Putamen (tissue), 1 donor: ENCODE data around the gene CTBP2.
A peak's percentile ranks its signal among the peaks of the same experiment; 100 is the strongest.

Experiments used
- DNase-seq: peaks from one replicate; pipeline ENCODE4 v3.0.0-alpha.2; 2016; ENCODE audit warnings: low spot score

CTBP2 gene

GRCh38 chr10:125159932-125160855 lies at the start of gene CTBP2:
Gene CTBP2 (minus strand): TSS chr10:125160563.
- DNase-seq, result no peak

DNA sequence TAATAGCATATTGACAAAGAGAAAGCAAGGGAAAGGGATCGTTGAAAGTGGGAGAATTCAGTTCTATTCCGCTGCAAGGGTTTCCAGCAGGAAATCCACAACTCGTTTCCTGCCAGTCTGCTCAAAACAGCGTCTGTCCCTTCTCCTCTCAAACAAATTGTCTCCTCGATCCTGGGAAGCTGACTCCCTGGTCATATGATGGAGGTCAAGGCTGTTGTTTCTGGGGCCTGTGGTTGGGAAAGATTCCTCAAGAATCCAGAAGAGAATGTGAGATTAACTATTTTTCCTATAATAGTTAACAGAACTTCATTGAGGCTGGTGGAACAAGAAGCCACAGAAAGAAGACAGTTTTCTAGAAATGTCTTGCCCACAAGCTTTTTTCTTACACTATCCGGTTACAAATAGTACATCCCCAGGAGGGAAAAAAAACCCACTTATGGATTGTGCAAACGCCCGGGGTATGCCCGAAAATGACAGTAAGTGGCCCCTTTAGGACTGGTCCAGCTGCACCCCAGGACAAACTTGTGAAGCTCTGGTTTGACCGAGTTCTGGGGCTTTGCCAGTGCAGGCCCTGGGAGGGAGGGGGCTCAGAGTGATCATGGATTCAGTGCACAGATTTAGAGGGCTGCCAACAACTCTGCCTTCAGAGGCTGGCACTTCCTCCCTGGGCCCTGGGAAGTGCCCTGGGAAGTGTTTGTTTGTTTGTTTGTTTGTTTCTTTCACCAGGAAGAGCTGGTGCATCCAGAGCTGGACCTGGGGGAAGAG lies 49.4 kb upstream of the CTBP2 start:
- peak; percentile 28 for DNase-seq

DNA sequence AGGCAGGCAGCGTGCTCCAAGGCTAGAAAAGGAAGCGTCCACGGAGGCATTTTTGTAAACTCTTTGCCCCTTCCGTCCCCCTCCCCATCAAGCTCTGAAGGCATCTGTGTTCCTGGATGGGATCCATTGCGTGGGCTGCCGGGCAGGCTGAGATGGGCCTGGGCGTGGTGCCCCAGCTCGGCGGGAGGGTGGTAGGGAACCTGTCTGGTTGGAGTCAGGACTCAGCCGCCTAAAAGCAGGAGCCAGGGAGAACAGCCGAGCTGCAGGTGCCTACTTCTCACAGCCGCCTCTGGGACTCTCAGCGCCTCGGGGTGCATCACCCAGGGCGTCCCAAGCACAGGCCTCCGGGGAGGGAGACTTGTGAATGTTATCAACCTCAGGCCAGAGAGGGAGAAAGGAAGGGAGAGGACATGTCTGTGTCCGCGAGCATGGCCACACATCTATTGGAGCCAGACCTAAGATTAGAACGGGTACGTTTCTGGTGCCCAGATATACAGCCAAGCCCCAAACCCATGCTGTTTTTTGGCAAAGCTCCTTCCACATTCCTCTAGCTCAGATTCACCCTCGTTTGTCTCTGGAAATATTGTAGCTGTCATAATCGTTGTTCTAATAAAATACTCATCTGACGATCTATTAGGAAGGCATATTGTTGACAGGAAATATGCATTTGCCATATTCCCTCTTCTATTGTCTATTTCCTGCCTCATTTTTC lies 48.6 kb upstream of the CTBP2 start:
- no peak for DNase-seq

GRCh38 chr10:125206623-125207022 lies 46.3 kb upstream of the CTBP2 start:
- DNase-seq, result no peak

GRCh38 chr10:125205431-125205830 lies 45.1 kb upstream of the CTBP2 start:
- no peak for DNase-seq

GRCh38 chr10:125204400-125204799 lies 44.0 kb upstream of the CTBP2 start:
- no peak for DNase-seq

- DNase-seq, result no peak
Measured at GRCh38 chr10:125203186-125203800, 42.9 kb upstream of the CTBP2 start.

DNA sequence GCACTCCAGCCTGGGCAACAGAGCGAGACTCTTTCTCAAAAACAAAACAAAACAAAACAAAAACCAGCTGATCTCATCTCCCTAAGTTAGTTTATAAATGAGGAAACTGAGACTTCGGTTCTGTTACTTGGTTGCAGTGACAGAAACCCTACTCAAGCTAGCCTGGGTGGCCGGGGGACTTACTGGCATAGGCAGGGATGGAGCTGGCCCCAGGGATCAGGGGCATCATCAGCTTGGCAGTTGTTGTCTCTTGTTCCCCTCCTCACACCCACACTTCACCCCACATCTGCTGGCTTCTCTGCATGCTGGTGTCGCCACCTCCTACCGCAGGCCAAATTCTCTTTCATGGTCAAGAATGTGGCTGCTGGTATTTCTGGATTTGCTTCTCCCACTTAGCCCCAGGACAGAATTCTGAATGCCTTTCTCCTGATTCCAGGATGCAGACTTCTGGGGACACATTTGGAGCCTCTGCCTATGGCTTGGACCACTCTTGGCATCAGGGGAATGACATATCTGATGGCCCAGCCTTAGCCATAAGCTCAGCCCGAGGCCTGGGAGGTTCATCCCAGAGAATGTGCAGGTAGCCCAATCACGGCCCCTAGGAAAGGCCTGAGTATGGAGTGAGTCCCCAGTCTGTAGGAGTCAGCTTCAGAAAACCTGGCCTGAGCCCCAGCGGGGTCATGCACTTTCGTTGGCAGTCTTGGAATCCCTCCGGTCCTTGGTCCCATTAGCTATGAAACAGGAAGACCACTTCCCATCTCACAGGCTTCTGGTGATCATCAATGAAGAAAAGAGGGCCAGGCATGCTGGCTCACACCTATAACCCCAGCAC lies 41.6 kb upstream of the CTBP2 start:
- no peak for DNase-seq

DNA sequence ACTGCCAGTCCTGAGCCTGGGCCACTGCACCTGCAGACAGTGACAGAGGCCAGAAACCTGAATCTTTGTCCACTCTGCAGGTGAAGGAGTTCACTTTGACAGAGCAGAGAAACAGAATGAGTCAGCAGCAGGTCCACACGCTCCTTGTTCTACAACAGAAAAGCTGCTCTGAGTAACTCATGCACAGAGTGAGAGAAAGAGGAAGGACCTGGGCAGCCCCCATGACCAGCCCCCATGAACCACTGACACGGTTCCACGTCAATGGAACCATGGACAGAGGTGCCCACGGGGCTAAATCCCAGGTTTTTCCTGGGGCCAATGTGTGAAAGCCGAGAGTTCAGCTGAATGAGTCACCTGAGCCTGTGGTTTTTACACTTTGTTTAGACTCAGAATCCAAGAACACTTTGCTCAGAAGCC lies 40.8 kb upstream of the CTBP2 start:
- DNase-seq, result no peak

GRCh38 chr10:125200396-125200795 lies 40.0 kb upstream of the CTBP2 start:
- no peak for DNase-seq

DNA sequence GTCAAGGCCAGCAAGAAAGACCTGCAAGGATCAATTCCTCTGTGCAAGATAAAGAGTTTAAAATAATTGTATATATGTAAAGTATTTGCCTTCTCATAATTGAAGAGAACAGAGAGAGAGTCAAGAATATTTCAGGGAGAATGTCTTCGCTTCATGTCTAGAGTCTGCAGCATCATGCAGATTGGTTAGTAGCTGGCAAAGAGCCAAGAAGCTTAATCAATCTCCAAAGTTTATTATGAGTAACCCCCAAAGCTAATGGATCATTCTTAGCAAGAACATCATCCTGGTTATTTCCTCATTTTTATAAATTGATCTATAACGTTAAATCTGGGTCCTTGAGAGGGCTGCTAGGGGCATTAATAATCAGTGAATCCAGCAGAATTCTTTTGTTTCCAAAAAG lies 38.9 kb upstream of the CTBP2 start:
- no peak for DNase-seq

GRCh38 chr10:125194814-125195213 lies 34.5 kb upstream of the CTBP2 start:
- DNase-seq, result no peak

GRCh38 chr10:125193306-125193877 lies 33.0 kb upstream of the CTBP2 start:
- no peak for DNase-seq

GRCh38 chr10:125192620-125193019 lies 32.3 kb upstream of the CTBP2 start:
- no peak for DNase-seq

- DNase-seq, result no peak
Measured at GRCh38 chr10:125192005-125192404, 31.6 kb upstream of the CTBP2 start.

- peak; percentile 16 for DNase-seq
Measured at GRCh38 chr10:125190946-125191345, 30.6 kb upstream of the CTBP2 start.

DNA sequence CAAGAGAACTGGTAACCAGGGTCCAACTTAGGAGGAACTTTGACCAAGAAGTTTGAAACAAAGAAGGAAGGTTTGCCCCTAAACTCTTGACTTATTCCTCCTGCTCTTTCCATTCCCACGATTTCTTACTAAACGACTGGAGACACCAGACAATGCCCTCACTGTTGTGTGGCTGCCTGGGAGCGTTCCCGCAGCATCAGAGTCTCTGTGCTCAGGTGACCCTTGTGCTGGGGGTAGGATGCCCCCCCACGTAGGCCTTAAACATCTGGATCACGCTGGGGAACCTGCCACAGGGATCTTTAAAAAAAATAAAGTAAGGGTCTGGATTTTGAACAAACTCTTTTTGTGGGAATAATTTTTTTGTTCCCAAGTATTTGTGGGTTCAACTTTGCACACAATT lies 30.1 kb upstream of the CTBP2 start:
- no peak for DNase-seq

- no peak for DNase-seq
Measured at GRCh38 chr10:125189162-125189561, 28.8 kb upstream of the CTBP2 start.

GRCh38 chr10:125187238-125188194 lies 27.2 kb upstream of the CTBP2 start:
- DNase-seq, result no peak
